Suppressor macrophage treated with lipopolysaccharide for 4 hours (primary cell): ENCODE measurements around the gene TTC22.

Experiments
- DNase-seq: peaks from one replicate; pipeline ENCODE4 v3.0.0-alpha.2; 2020

The TTC22 gene

GRCh38 chr1:54800899-54801759 lies at the start of gene TTC22:
TTC22 (minus strand) TSS chr1:54801323; CDS start chr1:54801163, 160 bp downstream.
- peak; percentile 19 for DNase-seq

- DNase-seq = peak; percentile 85
These were observed 49.6 kb upstream of the TTC22 start for GRCh38 chr1:54850737-54851136.

- no peak for DNase-seq
These were observed 49.1 kb upstream of the TTC22 start for GRCh38 chr1:54850069-54850730.

- no peak for DNase-seq
These were observed 48.3 kb upstream of the TTC22 start for GRCh38 chr1:54849219-54850068.

- no peak for DNase-seq
These were observed 47.2 kb upstream of the TTC22 start for GRCh38 chr1:54848134-54848948.

GRCh38 chr1:54846716-54847284 lies 45.7 kb upstream of the TTC22 start:
- no peak for DNase-seq

- no peak for DNase-seq
These were observed 45.2 kb upstream of the TTC22 start for GRCh38 chr1:54846301-54846700.

GRCh38 chr1:54845772-54846171 lies 44.6 kb upstream of the TTC22 start:
- no peak for DNase-seq

- no peak for DNase-seq
These were observed 43.4 kb upstream of the TTC22 start for GRCh38 chr1:54844564-54844963.

GRCh38 chr1:54843449-54843848 lies 42.3 kb upstream of the TTC22 start:
- no peak for DNase-seq

GRCh38 chr1:54842963-54843362 lies 41.8 kb upstream of the TTC22 start:
- no peak for DNase-seq

- DNase-seq = no peak
These were observed 41.2 kb upstream of the TTC22 start for GRCh38 chr1:54842206-54842915.

- DNase-seq = no peak
These were observed 38.7 kb upstream of the TTC22 start for GRCh38 chr1:54839824-54840223.

GRCh38 chr1:54838565-54839180 lies 37.5 kb upstream of the TTC22 start:
- DNase-seq = no peak

GRCh38 chr1:54837002-54837853 lies 36.1 kb upstream of the TTC22 start:
- DNase-seq = no peak

- no peak for DNase-seq
These were observed 35.5 kb upstream of the TTC22 start for GRCh38 chr1:54836594-54836993.

- DNase-seq = no peak
These were observed 34.8 kb upstream of the TTC22 start for GRCh38 chr1:54835970-54836369.

- DNase-seq = no peak
These were observed 34.2 kb upstream of the TTC22 start for GRCh38 chr1:54835131-54835898.

- DNase-seq = no peak
These were observed 33.0 kb upstream of the TTC22 start for GRCh38 chr1:54834007-54834541.
